Measurements from ENCODE around the gene DDX59.

GRCh38 chr1:200673952-200674823, 4.5 kb upstream of the DDX59 start:
- TF ChIP-seq POLR2AphosphoS5 (IDR thresholded peaks at IDR 0.05; ENCODE audit: low read depth, low read length) (no peak), REST (IDR thresholded peaks at IDR 0.05; ENCODE audit: insufficient read depth in 1 of 2, low read depth in 2 of 2, low read length in 2 of 2) (no peak), SIN3A (IDR thresholded peaks at IDR 0.05; ENCODE audit: borderline replicate concordance, insufficient read depth, low read length) (no peak), TAF1 (IDR thresholded peaks at IDR 0.05; ENCODE audit: borderline replicate concordance, insufficient read depth, low read length) (no peak), FOXP2 (optimal IDR thresholded peaks at IDR 0.05; ENCODE audit: borderline replicate concordance, extremely low read depth, extremely low read length, insufficient read depth) (no peak)

All from PFSK-1 (cell line).